Fibroblast of the aortic adventitia (primary cell): ENCODE data around the gene EIF3I. TPM values are rescaled to one million over a fixed set of nuclear protein-coding genes. Genes with fewer than 3 reads are reported as not detected.
A peak's percentile ranks its signal among the peaks of the same experiment; 100 is the strongest.

Experiments
- DNase-seq: peaks from one replicate; pipeline ENCODE4 v3.0.0-alpha.2; 2010; ENCODE audit warnings: low read depth
- H3K4me3 ChIP-seq: 2 replicates; pipeline ENCODE4 v1.5.1; 2011; ENCODE audit warnings: low read depth, mild to moderate bottlenecking, control low read depth, low read length, moderate library complexity
- total RNA-seq: library from RNA; depleted of rRNA; stranded (reverse); fragments of >200 nt; gene quantifications from 2 replicates; pipeline ENCODE4 v1.2.3, GENCODE V29; 2012; ENCODE audit warnings: low replicate concordance
- TF ChIP-seq, protein P1 (sequence below): IDR thresholded peaks from 2 replicates; pipeline ENCODE4 v1.5.1; 2011; ENCODE audit warnings: mild to moderate bottlenecking, low read length, control low read depth, inconsistent platforms; ENCODE audit not compliant: insufficient read depth

The EIF3I gene
- total RNA-seq, 1 donor, result 284 TPM

DNA sequence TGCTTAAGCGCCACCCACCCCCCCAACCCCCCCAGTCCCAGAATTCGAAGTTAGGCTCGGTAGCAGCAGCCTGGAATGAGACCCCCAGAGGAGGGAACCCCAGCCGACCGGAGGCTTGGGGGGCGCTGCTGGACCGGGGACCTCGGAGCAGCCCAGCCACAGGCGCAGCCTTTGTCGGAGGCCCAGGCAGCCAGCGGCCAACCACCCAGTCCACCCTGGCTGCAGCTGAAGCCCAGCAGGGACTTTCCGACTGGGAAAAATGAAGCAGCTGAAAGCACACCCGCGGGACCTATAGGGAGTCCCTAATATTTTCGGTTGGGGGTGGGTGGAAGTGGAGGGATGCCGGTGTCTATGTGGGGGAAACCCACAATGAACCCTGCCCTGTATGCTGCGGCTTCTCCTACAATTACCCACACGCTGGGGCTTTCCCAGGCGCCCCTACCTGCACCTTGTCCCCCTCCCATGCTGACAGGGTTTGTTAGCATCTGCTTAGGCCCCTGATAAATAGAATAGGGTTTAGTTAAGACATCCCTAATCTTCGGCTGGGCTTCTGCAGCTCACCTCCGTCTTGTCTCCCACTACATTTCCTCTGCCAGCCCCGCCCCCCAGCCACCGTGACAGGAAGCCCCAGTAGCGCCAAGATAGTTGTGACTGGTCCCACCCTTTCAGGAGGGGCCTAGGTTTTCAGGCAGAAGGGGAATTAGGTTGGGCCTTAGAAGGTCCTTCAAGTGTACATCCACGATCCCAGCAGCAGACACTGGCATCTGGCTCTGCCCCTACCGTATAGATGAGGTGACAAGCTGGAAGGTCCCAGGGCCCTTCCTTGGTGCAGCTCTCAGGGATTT lies 21.0 kb upstream of the EIF3I start:
- TF ChIP-seq, protein P1, sequence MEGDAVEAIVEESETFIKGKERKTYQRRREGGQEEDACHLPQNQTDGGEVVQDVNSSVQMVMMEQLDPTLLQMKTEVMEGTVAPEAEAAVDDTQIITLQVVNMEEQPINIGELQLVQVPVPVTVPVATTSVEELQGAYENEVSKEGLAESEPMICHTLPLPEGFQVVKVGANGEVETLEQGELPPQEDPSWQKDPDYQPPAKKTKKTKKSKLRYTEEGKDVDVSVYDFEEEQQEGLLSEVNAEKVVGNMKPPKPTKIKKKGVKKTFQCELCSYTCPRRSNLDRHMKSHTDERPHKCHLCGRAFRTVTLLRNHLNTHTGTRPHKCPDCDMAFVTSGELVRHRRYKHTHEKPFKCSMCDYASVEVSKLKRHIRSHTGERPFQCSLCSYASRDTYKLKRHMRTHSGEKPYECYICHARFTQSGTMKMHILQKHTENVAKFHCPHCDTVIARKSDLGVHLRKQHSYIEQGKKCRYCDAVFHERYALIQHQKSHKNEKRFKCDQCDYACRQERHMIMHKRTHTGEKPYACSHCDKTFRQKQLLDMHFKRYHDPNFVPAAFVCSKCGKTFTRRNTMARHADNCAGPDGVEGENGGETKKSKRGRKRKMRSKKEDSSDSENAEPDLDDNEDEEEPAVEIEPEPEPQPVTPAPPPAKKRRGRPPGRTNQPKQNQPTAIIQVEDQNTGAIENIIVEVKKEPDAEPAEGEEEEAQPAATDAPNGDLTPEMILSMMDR, result no peak

DNA sequence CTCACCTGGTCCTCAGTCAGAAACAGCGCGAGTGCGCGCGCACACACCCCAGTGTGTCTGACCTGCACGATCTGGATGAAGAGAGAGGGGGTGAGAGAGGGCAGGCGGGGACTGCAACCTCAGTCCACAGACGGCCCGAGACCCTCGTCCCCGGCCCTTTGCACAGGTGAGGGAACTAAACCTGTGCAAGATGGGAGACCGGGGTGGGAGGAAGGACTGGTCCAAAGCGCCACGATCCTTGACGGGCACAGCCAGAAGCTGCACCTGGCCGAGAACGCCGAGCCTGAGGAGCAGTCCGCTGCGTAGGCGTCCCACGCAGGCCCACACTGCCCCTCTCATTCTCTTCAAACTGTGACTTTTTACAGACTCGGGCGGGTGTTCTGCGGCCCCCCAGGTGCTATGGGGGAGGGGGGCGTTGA lies 17.3 kb upstream of the EIF3I start:
- H3K4me3 ChIP-seq, result peak overlapping the region; percentile 87
- no peak for DNase-seq

More for the DNA sequence above, 21.0 kb upstream of the EIF3I start:
- DNase-seq, result peak; percentile 55
- H3K4me3 ChIP-seq, result peak overlapping the region; percentile 84

DNA sequence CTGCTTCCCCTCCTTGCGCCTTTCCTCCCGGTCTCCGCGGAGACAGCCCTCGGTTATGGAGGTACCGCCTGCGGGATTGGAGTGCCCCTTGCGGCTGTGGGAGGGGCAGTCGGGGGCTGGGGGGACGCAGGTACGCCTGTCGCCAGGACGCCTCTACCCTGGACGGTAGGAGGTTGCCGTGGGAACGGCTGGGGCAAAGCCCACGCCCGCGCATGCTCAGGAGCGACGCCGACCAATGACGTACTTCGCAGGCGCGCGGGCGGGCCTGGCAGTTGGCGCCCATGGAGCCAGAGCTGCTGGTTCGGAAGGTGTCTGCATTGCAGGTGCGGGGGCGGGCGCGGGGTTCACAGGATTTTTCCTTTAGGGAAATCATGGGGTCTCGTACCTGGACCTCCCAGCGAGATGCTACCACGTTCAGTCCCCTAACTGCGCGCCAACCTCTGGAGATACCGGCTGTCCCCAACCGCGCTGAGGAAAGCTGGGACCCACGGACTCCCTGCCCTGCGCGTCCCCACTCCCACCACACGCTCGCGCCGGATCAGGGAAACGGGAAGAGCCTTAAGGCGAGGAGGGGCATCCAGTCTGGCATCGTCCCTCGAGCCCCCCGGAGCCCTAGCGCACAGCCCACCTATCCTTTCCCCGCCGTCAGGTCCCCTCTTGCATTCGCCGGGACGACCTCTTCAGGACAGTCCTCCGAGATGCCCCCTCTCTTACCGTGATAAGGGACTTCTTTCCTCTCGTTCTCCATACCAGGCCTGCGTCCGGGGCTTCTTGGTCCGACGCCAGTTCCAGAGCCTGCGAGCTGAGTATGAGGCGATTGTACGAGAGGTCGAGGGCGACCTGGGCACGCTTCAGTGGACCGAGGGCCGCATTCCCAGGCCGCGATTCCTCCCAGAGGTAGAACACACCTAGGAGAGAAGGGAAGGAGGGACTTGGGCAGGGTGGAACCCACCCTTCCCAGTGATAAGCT lies 16.5 kb upstream of the EIF3I start, which contains the start of gene IQCC:
TSS of gene IQCC (plus strand) at position 271 of the 970 bp plus-strand sequence. CDS start at position 282, 11 bp downstream.
- H3K4me3 ChIP-seq, result peak within 1 kb of the TSS; percentile 87
- TF ChIP-seq, protein P1, result no peak
- DNase-seq, result peak; percentile 72

More for the DNA sequence above, 17.3 kb upstream of the EIF3I start:
- TF ChIP-seq, protein P1, result no peak

DNA sequence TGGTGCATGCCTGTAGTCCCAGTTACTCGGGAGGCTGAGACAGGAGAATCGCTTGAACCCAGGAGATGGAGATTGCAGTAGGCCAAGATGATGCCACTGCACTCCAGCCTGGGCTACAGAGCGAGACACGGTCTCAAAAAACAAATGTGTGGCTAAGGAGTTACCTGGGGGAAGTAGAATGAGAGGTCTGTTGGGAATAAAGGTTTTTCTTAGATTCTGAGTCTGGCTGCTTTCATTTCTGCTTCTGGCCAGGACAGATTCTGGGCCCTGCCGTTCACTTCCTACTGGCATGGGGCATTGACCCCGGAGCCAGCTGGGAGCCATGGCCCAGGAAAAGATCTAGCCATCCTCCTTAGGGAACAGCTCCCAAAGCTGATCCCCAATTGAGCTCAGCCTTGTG lies 13.7 kb upstream of the EIF3I start:
- TF ChIP-seq, protein P1, result no peak
- no peak overlapping the region for H3K4me3 ChIP-seq
- no peak for DNase-seq

DNA sequence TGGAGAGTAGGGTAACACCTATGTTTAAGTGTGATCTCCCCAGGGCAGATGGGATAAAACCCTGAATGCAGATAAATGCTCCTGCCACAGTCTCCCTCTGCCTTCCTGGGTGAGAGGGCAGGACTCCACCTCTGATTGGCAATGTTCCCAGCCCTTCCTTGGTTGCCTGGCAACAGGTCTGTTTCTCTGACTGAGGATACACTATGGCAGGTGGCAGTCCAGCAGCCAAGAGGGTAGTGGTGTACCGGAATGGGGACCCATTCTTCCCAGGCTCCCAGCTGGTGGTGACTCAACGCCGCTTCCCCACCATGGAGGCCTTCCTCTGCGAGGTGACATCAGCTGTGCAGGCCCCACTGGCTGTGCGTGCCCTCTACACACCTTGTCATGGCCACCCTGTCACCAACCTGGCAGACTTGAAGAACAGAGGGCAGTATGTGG lies 13.3 kb upstream of the EIF3I start, which contains the start of gene DCDC2B:
TSS of gene DCDC2B (plus strand) at position 199 of the 438 bp plus-strand sequence. CDS start at position 204, 5 bp downstream.
- no peak within 1 kb of the TSS for H3K4me3 ChIP-seq
- TF ChIP-seq, protein P1, result no peak
- DNase-seq, result peak; percentile 34
